HT-29 (cell line): ENCODE measurements around the gene PGA4. TPM values are rescaled to one million over a fixed set of nuclear protein-coding genes. Genes with fewer than 3 reads are reported as not detected.
A peak's percentile ranks its signal among the peaks of the same experiment; 100 is the strongest.
"Not testable (repeated sequence)": the region's sequence is repeated elsewhere in the genome, so short reads cannot be mapped to it uniquely, and the experiment has no call there.

Experiments used
- DNase-seq: peaks from one replicate; pipeline ENCODE4 v3.0.0-alpha.2; 2015; ENCODE audit warnings: low spot score
- total RNA-seq: library from RNA; depleted of rRNA; stranded (reverse); fragments of >200 nt; shearing (Covaris generic); gene quantifications from 2 replicates; pipeline ENCODE4 v1.2.3, GENCODE V29; 2014; rRNA removed

Gene PGA4
- total RNA-seq, result 1.0 TPM in 1 of 2 replicates, not detected in the other

GRCh38 chr11:61222047-61222446 lies at the start of gene PGA4:
Gene PGA4, plus strand, starts transcription at chr11:61222347. Its CDS starts 54 bp downstream, at chr11:61222401.
- not testable (repeated sequence) for DNase-seq

- DNase-seq, result no peak
Observed at GRCh38 chr11:61172356-61172755, 49.8 kb upstream of the PGA4 start.

GRCh38 chr11:61172888-61173287 lies 49.3 kb upstream of the PGA4 start:
- no peak for DNase-seq

GRCh38 chr11:61173456-61173855 lies 48.7 kb upstream of the PGA4 start:
- DNase-seq, result peak; percentile 81

GRCh38 chr11:61174273-61174672 lies 47.9 kb upstream of the PGA4 start:
- no peak for DNase-seq

GRCh38 chr11:61174949-61175348 lies 47.2 kb upstream of the PGA4 start:
- no peak for DNase-seq

GRCh38 chr11:61176446-61176845 lies 45.7 kb upstream of the PGA4 start:
- DNase-seq, result no peak

- DNase-seq, result not testable (repeated sequence)
Observed at GRCh38 chr11:61180205-61180604, 41.9 kb upstream of the PGA4 start.

- no peak for DNase-seq
Observed at GRCh38 chr11:61181489-61181888, 40.7 kb upstream of the PGA4 start.

- DNase-seq, result peak; percentile 20
Observed at GRCh38 chr11:61183645-61184044, 38.5 kb upstream of the PGA4 start.

GRCh38 chr11:61186504-61186903 lies 35.6 kb upstream of the PGA4 start:
- no peak for DNase-seq

GRCh38 chr11:61187505-61188130 lies 34.5 kb upstream of the PGA4 start:
- DNase-seq, result peak; percentile 95

GRCh38 chr11:61189933-61190332 lies 32.2 kb upstream of the PGA4 start:
- no peak for DNase-seq

GRCh38 chr11:61193596-61193995 lies 28.6 kb upstream of the PGA4 start:
- no peak for DNase-seq

GRCh38 chr11:61194169-61194671 lies 27.9 kb upstream of the PGA4 start:
- DNase-seq, result no peak

GRCh38 chr11:61194981-61195695 lies 27.0 kb upstream of the PGA4 start:
- no peak for DNase-seq

- no peak for DNase-seq
Observed at GRCh38 chr11:61195719-61196118, 26.4 kb upstream of the PGA4 start.

- no peak for DNase-seq
Observed at GRCh38 chr11:61198361-61198760, 23.8 kb upstream of the PGA4 start.

GRCh38 chr11:61198948-61199523 lies 23.1 kb upstream of the PGA4 start:
- no peak for DNase-seq

- no peak for DNase-seq
Observed at GRCh38 chr11:61201476-61201875, 20.7 kb upstream of the PGA4 start.

GRCh38 chr11:61202950-61203746 lies 19.0 kb upstream of the PGA4 start, which contains the start of gene PGA3:
Gene PGA3, plus strand, starts transcription at chr11:61203515. Its CDS starts 50 bp downstream, at chr11:61203565.
- DNase-seq, result not testable (repeated sequence)

- DNase-seq, result not testable (repeated sequence)
Observed at GRCh38 chr11:61203873-61204272, 18.3 kb upstream of the PGA4 start.
